HG03558 (cell line): ENCODE data around the gene CENPW.

Experiments used
- ATAC-seq: cut with Tn5 transposase; IDR thresholded peaks from one replicate; pipeline ENCODE4 v1.9.1; 2021; ENCODE audit warnings: moderate number of reproducible peaks; ENCODE audit not compliant: unreplicated experiment; ENCODE audit errors: extremely low read depth

CENPW gene

DNA sequence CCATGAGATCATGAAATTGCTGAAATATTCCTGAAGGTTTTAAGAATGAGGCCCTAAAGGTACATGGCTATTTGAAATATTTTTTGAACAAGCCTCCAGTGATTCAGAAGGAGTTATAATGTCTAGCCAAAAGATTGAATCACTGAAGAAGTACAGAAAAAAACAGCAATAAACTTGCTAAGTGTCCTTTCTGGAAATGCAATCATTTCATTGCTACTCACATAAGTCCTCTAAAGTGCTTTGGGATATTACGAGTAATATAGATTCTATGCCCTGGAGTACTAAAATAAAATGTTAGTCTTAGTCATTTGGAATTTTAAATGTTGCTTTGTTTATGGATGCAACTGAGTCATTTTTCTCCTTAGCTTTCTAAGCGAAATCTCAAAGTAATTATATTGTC, 32.7 kb downstream of the CENPW start:
- ATAC-seq: no peak

DNA sequence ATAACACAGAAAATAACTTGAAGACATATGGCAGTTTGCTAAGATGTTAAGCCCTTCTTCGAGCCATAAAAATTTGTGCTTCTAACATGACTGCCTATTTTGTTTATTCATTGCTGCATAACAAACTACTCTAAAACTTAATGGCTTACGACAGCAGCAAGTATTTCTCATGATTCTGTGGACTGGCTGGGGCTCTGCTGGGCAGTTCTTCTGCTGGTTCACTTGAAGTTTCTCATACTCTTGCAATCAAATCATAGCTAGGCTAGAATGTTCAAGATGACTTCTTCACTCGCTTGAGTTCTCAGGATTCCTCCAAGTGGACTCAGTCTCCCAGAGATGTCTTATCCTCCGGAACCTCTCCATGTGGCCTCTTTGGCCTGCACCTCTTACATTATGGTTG, 33.4 kb downstream of the CENPW start:
- no peak for ATAC-seq

DNA sequence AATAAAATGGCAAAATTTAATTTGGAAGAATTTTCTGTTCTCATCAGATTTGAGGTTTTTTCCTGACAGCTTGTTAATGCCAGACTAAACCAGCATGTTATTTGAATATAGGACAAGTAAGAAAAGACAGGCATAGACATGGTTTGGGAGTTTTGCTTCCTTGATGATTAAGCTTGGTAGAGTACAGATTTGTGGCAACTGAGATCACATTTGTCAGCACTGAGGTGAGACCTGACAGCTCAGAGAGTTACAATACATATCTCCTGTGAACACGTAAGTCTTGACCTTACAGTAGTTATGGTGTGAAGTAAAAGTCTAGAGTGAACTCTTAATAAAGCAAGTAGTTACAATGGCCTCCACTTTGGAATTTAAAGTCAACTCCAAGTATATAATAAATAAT, 34.5 kb downstream of the CENPW start:
- no peak for ATAC-seq

DNA sequence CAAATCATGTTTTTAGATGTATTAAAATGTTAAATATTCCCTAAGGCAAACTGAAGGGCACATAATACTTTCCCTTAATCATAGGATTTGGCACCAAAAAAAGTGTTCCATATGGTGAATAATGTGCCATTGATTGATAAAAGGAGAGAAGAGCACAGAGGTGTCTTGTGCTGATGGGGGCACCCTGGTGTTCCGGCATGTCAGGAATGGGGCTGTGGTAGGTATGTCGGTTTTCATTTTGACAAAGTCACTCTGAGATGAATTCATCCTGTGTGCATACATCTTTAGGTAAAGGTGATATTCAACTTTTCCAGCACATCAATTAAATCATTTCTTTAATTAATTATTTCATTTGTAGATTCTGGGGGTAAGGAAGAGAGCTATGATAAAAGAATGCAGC, 36.8 kb downstream of the CENPW start:
- no peak for ATAC-seq

DNA sequence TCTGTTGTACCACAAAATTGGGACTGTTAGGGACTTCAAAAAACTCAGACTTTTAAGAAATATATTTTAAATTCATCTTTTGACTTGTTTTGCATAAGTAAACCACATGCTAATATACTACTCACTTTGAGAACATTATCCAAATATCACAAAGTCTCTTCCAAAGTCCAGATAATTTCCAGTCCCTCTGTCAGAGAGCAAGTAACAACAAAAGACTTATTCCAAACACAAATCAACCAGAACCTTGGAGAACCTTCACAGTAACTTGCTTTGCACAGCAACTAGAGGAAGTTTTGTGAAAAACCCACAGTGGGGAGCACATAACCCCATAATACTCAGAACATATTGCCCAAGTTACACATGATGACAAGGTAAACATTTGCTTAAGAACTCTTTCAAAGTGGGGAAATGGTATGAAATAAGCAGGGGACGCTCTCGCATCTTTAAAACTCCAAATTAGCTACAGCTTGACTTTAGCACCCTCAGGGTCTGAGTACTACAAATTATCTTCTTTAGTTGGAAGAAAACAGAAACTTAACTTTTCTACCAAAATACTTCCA, 37.8 kb downstream of the CENPW start:
- no peak for ATAC-seq

DNA sequence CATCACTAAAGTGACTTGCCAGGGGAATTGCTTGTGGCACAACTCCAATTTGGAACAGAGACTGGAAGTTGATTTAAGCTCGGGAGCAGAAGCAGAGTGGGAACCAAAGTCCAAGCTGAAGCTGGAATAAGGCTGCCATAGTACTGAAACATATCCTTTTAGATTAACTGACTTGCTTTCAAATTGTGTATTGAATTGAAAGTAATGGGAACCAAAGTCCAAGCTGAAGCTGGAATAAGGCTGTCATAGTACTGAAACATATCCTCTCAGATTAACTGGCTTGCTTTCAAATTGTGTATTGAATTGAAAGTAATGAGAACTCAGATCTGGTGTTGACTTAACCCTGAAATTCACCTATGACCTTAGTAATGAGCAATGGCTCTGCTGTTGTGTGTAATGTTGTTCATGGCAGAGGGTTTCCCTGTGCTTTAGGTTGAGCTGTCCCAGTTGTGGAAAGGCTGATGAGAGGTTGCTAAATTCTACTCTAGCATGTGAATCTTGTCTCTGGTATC, 40.2 kb downstream of the CENPW start:
- no peak for ATAC-seq

DNA sequence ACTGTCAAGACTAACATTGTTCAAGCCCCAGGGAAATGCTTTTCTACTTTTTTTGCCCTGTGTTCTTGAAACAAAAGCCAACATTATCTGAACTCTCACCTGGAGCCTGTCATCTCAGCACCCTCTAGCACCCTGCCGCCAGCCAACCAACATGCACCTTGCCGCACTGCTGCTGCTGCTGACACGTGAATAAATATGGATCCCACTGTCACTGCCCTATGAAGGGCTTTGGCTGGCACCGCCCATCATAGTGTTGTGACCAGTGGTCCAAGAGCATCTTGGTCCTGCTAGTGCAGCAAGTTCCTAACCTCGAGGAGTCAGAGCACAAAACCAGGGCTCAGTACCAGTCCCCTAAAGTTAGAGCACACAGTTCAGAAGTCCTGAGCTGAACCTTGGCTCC, 41.6 kb downstream of the CENPW start:
- no peak for ATAC-seq

DNA sequence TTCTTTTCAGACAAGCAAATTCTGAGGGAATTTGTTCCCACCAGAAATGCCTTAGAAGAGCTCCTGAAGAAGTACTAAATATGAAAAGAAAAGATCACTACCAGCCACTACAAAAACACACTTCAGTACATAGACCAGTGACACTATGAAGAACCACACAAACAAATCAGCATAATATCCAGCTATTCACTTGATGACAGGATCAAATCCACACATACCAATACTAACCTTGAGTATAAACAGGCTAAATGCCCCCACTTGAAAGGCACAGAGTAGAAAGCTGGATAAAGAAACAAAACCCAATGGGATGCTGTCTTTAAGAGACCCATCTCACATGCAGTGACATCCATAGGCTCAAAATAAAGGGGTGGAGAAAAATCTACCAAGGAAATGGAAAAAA, 43.3 kb downstream of the CENPW start:
- ATAC-seq: no peak

DNA sequence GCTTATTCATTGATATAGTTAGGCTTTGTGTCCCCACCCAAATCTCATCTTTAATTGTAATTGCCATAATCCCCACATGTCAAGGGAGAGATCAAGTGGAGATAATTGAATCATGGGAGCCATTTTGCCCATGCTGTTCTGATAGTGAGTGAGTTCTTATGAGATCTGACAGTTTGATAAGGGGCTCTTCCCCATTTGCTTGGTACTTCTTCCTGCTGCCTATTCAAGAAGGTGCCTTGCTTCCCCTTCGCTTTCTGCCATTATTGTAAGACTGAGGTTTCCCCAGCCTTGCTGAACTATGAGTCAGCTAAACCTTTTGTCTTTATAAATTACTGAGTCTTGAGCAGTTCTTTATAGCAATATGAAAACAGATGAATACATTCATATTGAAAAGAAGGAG, 45.6 kb downstream of the CENPW start:
- ATAC-seq: no peak

DNA sequence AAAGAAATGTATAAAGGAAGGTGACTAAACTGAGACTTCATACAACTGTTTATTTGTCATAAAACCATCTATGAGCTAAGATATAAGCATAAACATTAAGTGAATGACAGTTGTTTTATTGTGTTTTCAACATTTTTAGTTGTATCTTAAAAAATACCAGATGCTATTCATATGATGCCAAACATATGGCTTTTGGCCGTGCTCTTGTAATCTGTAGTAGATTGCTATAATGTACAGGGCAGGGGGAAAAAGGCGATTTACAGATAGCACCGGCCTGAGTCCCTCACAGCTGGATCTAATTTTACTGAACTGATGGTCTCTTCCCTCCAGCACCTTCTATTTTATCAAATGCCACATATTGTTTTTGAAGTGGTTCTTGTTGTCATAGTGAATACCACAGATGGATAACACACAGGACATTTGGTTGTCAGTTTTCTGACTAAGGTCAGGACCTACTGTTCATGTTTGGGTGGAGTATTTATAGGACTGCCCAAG, 48.2 kb downstream of the CENPW start:
- no peak for ATAC-seq

DNA sequence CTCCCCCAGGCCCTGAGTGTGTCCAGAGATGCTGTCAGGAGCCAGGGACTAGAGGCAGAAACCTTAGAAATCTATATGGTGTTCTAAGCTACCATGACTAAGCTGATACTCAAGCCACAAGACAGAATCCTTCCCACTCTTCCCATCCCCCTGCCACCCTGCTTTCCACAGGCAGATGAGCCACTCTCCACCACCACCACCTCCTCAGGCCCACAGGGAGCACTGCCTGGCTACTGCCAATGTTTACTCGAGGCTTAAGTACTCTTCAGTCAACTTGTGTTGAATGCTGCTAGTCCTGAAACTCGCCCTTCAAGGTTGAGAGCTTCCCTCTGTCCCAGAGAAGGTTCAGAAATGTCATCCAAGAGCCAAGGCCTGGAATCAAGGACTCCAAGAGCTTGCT, 56.2 kb downstream of the CENPW start:
- ATAC-seq: no peak
